Naive thymus-derived CD4-positive, alpha-beta T cell (primary cell): ENCODE measurements around the gene FXR2. TPM values are rescaled to one million over a fixed set of nuclear protein-coding genes. Genes with fewer than 3 reads are reported as not detected.

ENCODE experiments used
- ATAC-seq: fragments of 150-1000 bp; cut with Tn5 transposase; 2 replicates; pipeline ENCODE4 v1.10.0; 2021; ENCODE audit warnings: mild to moderate bottlenecking, moderate library complexity
- CTCF ChIA-PET: fragments of 350-600 bp; sonication (Branson Sonifier 250); formaldehyde crosslinking; loops from one replicate; lab custom pipeline; 2021; ENCODE audit warnings: antibody characterized with exemption; lab: Charles Lee
- POLR2A ChIA-PET: fragments of 350-600 bp; sonication (Branson Sonifier 250); formaldehyde crosslinking; loops from one replicate; lab custom pipeline; 2021; ENCODE audit warnings: antibody characterized with exemption, inconsistent platforms; lab: Charles Lee
- DNase-seq, 9 donors: peaks; one replicate each; pipeline versions ENCODE4 v3.0.0 to v3.0.0-alpha.2; 2020 to 2022; ENCODE audit warnings: mixed read lengths in 1 of 9
- H3K27ac ChIP-seq: one replicate; pipeline ENCODE4 v1.7.0; 2013; ENCODE audit warnings: mild to moderate bottlenecking, low read depth, low read length, moderate library complexity
- H3K27me3 ChIP-seq, 2 donors: one replicate each; pipeline ENCODE4 v1.7.0; 2013; ENCODE audit warnings: low read length in 2 of 2, mild to moderate bottlenecking in 2 of 2, moderate library complexity in 2 of 2; ENCODE audit not compliant: control insufficient read depth in 2 of 2, insufficient read depth in 2 of 2
- H3K36me3 ChIP-seq, 3 experiments: 1 replicate in 2 of 3; 2 replicates in 1 of 3; pipeline ENCODE4 v1.7.0; 2013; ENCODE audit warnings: low read length in 3 of 3, mild to moderate bottlenecking in 3 of 3, moderate library complexity in 1 of 3; ENCODE audit not compliant: insufficient read depth in 3 of 3, control insufficient read depth in 2 of 3
- H3K4me1 ChIP-seq, 2 donors: one replicate each; pipeline ENCODE4 v1.7.0; 2013; ENCODE audit warnings: low read length in 2 of 2, mild to moderate bottlenecking in 2 of 2, moderate library complexity in 1 of 2; ENCODE audit not compliant: control insufficient read depth in 2 of 2, insufficient read depth in 2 of 2
- H3K4me3 ChIP-seq: 2 replicates; pipeline ENCODE4 v1.7.0; 2013; ENCODE audit warnings: mild to moderate bottlenecking, low read length
- H3K9me3 ChIP-seq, 3 experiments: 1 replicate in 2 of 3; 2 replicates in 1 of 3; pipeline ENCODE4 v1.7.0; 2013; ENCODE audit warnings: low read length in 3 of 3; ENCODE audit not compliant: control insufficient read depth in 2 of 3
- H3K27ac Mint-ChIP-seq, 9 donors: one replicate each; pipeline ENCODE4 v1.8.0; 2020 to 2022; ENCODE audit warnings: mixed read lengths in 9 of 9, mild to moderate bottlenecking in 8 of 9, moderate library complexity in 5 of 9, inconsistent platforms in 2 of 9
- H3K27me3 Mint-ChIP-seq, 5 donors: one replicate each; pipeline ENCODE4 v1.8.0; 2021 to 2022; ENCODE audit warnings: mixed read lengths in 5 of 5, mild to moderate bottlenecking in 1 of 5
- H3K36me3 Mint-ChIP-seq, 5 donors: one replicate each; pipeline ENCODE4 v1.8.0; 2020 to 2022; ENCODE audit warnings: mixed read lengths in 5 of 5, mild to moderate bottlenecking in 3 of 5, inconsistent platforms in 1 of 5
- H3K4me1 Mint-ChIP-seq, 7 donors: one replicate each; pipeline ENCODE4 v1.8.0; 2020 to 2022; ENCODE audit warnings: mixed read lengths in 7 of 7, mild to moderate bottlenecking in 3 of 7, inconsistent platforms in 1 of 7
- H3K4me3 Mint-ChIP-seq, 10 donors: one replicate each; pipeline ENCODE4 v1.8.0; 2020 to 2022; ENCODE audit warnings: mild to moderate bottlenecking in 10 of 10, mixed read lengths in 10 of 10, moderate library complexity in 6 of 10, inconsistent platforms in 2 of 10
- H3K9me3 Mint-ChIP-seq, 11 donors: one replicate each; pipeline ENCODE4 v1.8.0; 2020 to 2022; ENCODE audit warnings: mixed read lengths in 11 of 11, mild to moderate bottlenecking in 4 of 11, inconsistent platforms in 1 of 11, moderate library complexity in 1 of 11
- intact Hi-C, 2 donors: fragments of 100-400 bp; cut with micrococcal nuclease; formaldehyde crosslinking; loops; one replicate each; pipeline ENCODE4 v1.15.1; 2023
- polyA plus RNA-seq, 2 donors: library from polyadenylated mRNA; unstranded; fragments of 300-500 nt; fragmentation: Illumina TruSeq; gene quantifications; one replicate each; pipeline ENCODE4 v1.2.3, GENCODE V29; 2021
- total RNA-seq, 6 experiments: library from RNA in 5 of 6; stranded (reverse) in 5 of 6; gene quantifications; 1 replicate in 5 of 6; 2 replicates in 1 of 6; pipeline ENCODE4 v1.2.3 and lab custom pipeline; 2021 to 2026

The FXR2 gene
- total and polyA plus RNA-seq, 7 experiments from 2014 or later = 5.5 to 46.9 (median 25.2) TPM

DNA sequence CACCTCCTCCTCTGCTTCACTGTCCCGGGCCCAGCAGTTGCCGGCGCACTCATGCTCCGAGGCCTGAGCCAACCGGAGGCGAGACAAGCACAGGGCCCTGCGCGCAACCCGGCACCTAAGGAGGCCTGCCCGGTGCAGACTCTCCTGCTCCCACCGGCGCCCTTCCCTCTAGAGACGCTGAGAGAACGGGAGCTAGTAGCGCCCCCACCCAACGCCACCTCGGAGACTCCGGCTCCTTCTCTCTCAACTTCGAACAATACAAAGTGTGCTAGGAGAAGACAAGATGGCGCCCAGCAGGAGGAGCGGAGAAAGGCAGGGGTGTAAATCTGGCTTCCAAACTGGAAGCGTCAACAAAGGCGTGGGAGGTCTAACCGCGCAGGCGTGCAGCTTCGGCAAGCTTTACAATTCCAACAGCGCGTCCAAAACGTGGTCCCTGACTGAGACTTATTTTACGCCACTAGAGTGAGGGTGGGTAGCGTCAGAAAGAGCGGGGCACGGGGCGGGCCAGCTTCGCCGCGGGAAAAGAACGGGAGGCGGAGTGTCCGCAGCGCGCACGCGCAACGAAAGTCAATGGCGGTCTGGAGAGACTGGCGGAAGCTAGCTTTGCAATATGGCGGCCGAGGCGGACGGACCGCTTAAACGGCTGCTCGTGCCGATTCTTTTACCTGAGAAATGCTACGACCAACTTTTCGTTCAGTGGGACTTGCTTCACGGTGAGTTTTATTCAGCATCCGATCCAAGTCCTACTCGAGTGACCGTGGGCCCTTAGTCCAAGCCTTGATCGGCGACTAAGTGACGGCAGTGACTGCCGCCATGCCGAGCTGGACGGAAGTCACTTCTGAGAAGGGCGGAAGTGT lies 31.2 kb downstream of the FXR2 start, which contains the start of gene MPDU1:
Gene MPDU1 (plus strand): TSS at position 600 of the 857 bp plus-strand sequence. CDS start 11 bp downstream, at position 611.
- H3K4me1 Mint-ChIP-seq = peaks cover 33 to 60% (median 55%) of the 10 kb centered on the region in 7 donors
- peak within 1 kb of the TSS; percentile 95 for H3K27ac ChIP-seq
- no peaks in the 10 kb centered on the region for H3K27me3 ChIP-seq
- H3K9me3 Mint-ChIP-seq = peaks cover 0 to 6% (median 0%) of the 10 kb centered on the region in 11 donors
- peaks cover 0 to 29% (median 5%) of the 10 kb centered on the region in 3 experiments for H3K36me3 ChIP-seq
- peaks cover 28 to 35% of the 10 kb centered on the region in 2 donors for H3K4me1 ChIP-seq
- peak within 1 kb of the TSS; percentile 98 to 100 (median 100) for H3K27ac Mint-ChIP-seq
- H3K4me3 Mint-ChIP-seq = peak within 1 kb of the TSS; percentile 89 to 100 (median 99)
- peaks cover 0 to 19% (median 5%) of the 10 kb centered on the region in 5 donors for H3K36me3 Mint-ChIP-seq
- no peaks in the 10 kb centered on the region for H3K27me3 Mint-ChIP-seq
- DNase-seq (peak; percentile 89 to 98 (median 97)), ATAC-seq (peak; percentile 80)
- CTCF ChIA-PET = interaction anchor here (0.5 to 2.8 kb wide), 10 partner anchors 23 to 511 kb away, joined by 3 to 18 read pairs (median 4); partner anchors contain the start of genes FXR2, SENP3 and TP53
- POLR2A ChIA-PET = interaction anchor here (0.6 to 6.8 kb wide), 29 partner anchors 10 to 573 kb away, joined by 3 to 108 read pairs (median 5); partner anchors contain the start of genes CTDNEP1, ELP5, FXR2 and GPS2
- no peaks in the 10 kb centered on the region for H3K9me3 ChIP-seq
- intact Hi-C loops = loop anchor here (1.0 kb wide), 8 partner anchors 10 to 331 kb away; partner anchors contain the start of genes SENP3 (in 2 of the 2), ELP5 (in 1 of the 2), FXR2 (in 1 of the 2) and POLR2A (in 1 of the 2)
- peak within 1 kb of the TSS; percentile 100 for H3K4me3 ChIP-seq

DNA sequence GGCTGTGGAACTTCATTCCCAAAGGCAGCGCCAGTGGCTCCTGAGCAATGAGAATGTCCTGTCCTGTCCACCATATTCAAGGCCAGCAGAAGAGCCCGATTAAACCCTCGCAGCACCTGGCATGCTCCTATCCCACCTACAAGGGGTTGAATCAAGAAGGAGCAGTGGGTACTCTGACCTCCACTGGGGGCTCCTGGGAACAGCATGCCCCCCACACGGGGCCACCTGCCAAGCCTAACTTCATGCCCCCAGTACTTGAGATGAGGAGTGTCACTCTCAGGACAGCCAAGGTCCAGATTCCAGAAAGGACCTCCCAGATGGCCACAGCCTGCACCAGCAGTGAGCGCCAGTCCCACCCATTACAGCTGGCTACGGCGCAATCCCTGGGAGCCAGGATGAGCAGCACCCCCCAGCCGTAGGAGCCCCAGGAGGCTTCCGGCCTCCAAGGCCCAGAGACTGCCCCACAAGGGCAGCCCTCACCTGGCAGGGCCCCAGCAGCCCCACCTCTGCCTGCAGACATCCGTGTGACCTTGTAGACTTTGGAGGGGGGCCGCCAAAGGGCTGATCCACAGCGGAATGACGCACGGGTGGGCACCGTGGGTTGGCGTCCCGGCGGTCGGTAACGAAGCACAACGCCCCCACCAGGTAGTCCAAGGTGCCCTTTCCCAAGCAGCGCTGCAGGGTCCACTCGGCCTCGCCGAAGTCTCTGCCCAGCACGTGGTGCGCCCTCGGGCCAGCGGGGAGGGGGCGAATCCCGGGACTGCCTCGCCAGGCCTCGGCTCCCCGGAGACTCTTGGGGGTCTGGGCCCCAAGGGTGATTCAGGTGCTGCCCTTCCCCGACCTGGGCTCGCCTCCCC lies 32.1 kb downstream of the FXR2 start:
- ATAC-seq (no peak), DNase-seq (peak in 1 of 9 donors; percentile 24)
- ChIA-PET CTCF (interaction anchor here (0.6 to 2.8 kb wide), 9 partner anchors 22 to 511 kb away, joined by 3 to 18 read pairs (median 3); partner anchors contain the start of genes FXR2, SENP3 and TP53), POLR2A (interaction anchor here (1.2 to 6.8 kb wide), 13 partner anchors 9 to 547 kb away, joined by 3 to 108 read pairs (median 15); partner anchors contain the start of genes FXR2, GPS2, SENP3 and SLC16A13)
- H3K4me1 ChIP-seq = peaks cover 28 to 35% of the 10 kb centered on the region in 2 donors
- intact Hi-C loops = loop anchor here (1.0 kb wide), 6 partner anchors 9 to 106 kb away; partner anchors contain the start of genes FXR2 (in 1 of the 2), POLR2A (in 1 of the 2), SENP3 (in 1 of the 2) and WRAP53 (in 1 of the 2)
- no peaks in the 10 kb centered on the region for H3K27me3 Mint-ChIP-seq
- no peaks in the 10 kb centered on the region for H3K27me3 ChIP-seq
- H3K4me3 Mint-ChIP-seq = peak overlapping the region; percentile 48 to 100 (median 81)
- H3K9me3 Mint-ChIP-seq = peaks cover 0 to 7% (median 0%) of the 10 kb centered on the region in 11 donors
- H3K9me3 ChIP-seq = no peaks in the 10 kb centered on the region
- peaks cover 33 to 68% (median 62%) of the 10 kb centered on the region in 7 donors for H3K4me1 Mint-ChIP-seq
- peaks cover 2 to 25% (median 10%) of the 10 kb centered on the region in 5 donors for H3K36me3 Mint-ChIP-seq
- H3K4me3 ChIP-seq = peak overlapping the region; percentile 100
- H3K36me3 ChIP-seq = peaks cover 7 to 29% (median 7%) of the 10 kb centered on the region in 3 experiments
- H3K27ac Mint-ChIP-seq = peak overlapping the region; percentile 75 to 100 (median 98)
- H3K27ac ChIP-seq = peak overlapping the region; percentile 95

- no peaks in the 10 kb centered on the region for H3K9me3 ChIP-seq
- H3K4me3 ChIP-seq = no peak overlapping the region
- DNase-seq (peak in 1 of 9 donors; percentile 21), ATAC-seq (no peak)
- POLR2A ChIA-PET = interaction anchor here (1.1 to 6.8 kb wide), 6 partner anchors 8 to 106 kb away, joined by 4 to 108 read pairs (median 12); partner anchors contain the start of genes FXR2, SOX15, TP53 and WRAP53
- intact Hi-C loops = no loop called here
- no peaks in the 10 kb centered on the region for H3K27me3 ChIP-seq
- CTCF ChIA-PET = interaction anchor here (1.7 kb wide), 2 partner anchors 8 to 20 kb away, joined by 6 to 8 read pairs; partner anchors contain the start of gene SOX15
- H3K27ac ChIP-seq = no peak overlapping the region
- peaks cover 34 to 35% of the 10 kb centered on the region in 2 donors for H3K4me1 ChIP-seq
- H3K27me3 Mint-ChIP-seq = no peaks in the 10 kb centered on the region
- H3K27ac Mint-ChIP-seq = peak overlapping the region; percentile 48 to 90 (median 82)
- H3K36me3 Mint-ChIP-seq = peaks cover 0 to 39% (median 20%) of the 10 kb centered on the region in 5 donors
- peaks cover 21 to 34% (median 25%) of the 10 kb centered on the region in 3 experiments for H3K36me3 ChIP-seq
- peaks cover 40 to 84% (median 72%) of the 10 kb centered on the region in 7 donors for H3K4me1 Mint-ChIP-seq
- peaks cover 0 to 8% (median 0%) of the 10 kb centered on the region in 11 donors for H3K9me3 Mint-ChIP-seq
- H3K4me3 Mint-ChIP-seq = peak overlapping the region in 5 of 10 donors; percentile 28 to 51 (median 43)
Observed at GRCh38 chr17:7580604-7581575, 33.8 kb downstream of the FXR2 start.

- H3K4me3 ChIP-seq = no peak overlapping the region
- DNase-seq (no peak), ATAC-seq (no peak)
- no peaks in the 10 kb centered on the region for H3K27me3 ChIP-seq
- intact Hi-C loops = loop anchor here in 1 of 2 donors (10.0 kb wide), 2 partner anchors 555 to 575 kb away; partner anchors contain the start of genes BCL6B and PER1
- Mint-ChIP-seq H3K4me1 (peaks cover 38 to 86% (median 74%) of the 10 kb centered on the region in 7 donors), H3K27ac (peak overlapping the region; percentile 81 to 90 (median 84)), H3K4me3 (peak overlapping the region in 5 of 10 donors; percentile 28 to 75 (median 42)), H3K36me3 (peaks cover 0 to 47% (median 26%) of the 10 kb centered on the region in 5 donors), H3K27me3 (no peaks in the 10 kb centered on the region), H3K9me3 (peaks cover 0 to 8% (median 0%) of the 10 kb centered on the region in 11 donors)
- POLR2A ChIA-PET = interaction anchor here (0.6 to 6.8 kb wide), 7 partner anchors 7 to 196 kb away, joined by 3 to 108 read pairs (median 5); partner anchors contain the start of genes FXR2, SOX15, TP53 and WRAP53
- H3K36me3 ChIP-seq = peaks cover 26 to 42% (median 33%) of the 10 kb centered on the region in 3 experiments
- peaks cover 39% of the 10 kb centered on the region in 2 donors for H3K4me1 ChIP-seq
- CTCF ChIA-PET = interaction anchor here (0.7 to 1.7 kb wide), 5 partner anchors 9 to 143 kb away, joined by 3 to 8 read pairs (median 4); partner anchors contain the start of gene SOX15
- no peaks in the 10 kb centered on the region for H3K9me3 ChIP-seq
- H3K27ac ChIP-seq = peak overlapping the region; percentile 14
Observed at GRCh38 chr17:7579834-7580603, 34.7 kb downstream of the FXR2 start.
